GM12878 (cell line): Measurements from ENCODE around the gene MUSK. TPM values are rescaled to one million over a fixed set of nuclear protein-coding genes. Genes with fewer than 3 reads are reported as not detected.

ENCODE experiments used
- ATAC-seq: fragments of 200-7000 bp; cut with Tn5 transposase; 3 replicates; pipeline ENCODE4 v1.9.1; 2020; ENCODE audit warnings: mild to moderate bottlenecking, moderate library complexity
- Bru-seq: library from RNA; stranded (reverse); fragments of 400-500 nt; gene quantifications from one replicate; lab custom pipeline; 2021; lab: Mats Ljungman, UMichigan
- BruChase-seq, 2 experiments: library from RNA; stranded (reverse); fragments of 400-500 nt; gene quantifications; one replicate each; lab custom pipeline; 2021; lab: Mats Ljungman, UMichigan
- BruUV-seq: library from RNA; stranded (reverse); fragments of 400-500 nt; replicated peaks from 2 replicates; lab custom pipeline; 2021; lab: Mats Ljungman, UMichigan
- CTCF ChIA-PET: fragments of 300-600 bp; sonication (Branson Sonifier 250); formaldehyde crosslinking; extraction: SDS; loops from one replicate; lab custom pipeline; 2021; ENCODE audit warnings: inconsistent platforms; lab: Yijun Ruan, JAX
- POLR2A ChIA-PET: fragments of 350-600 bp; formaldehyde crosslinking; extraction: SDS; loops from one replicate; lab custom pipeline; 2021; ENCODE audit warnings: inconsistent platforms; lab: Charles Lee
- RAD21 ChIA-PET: fragments of 300-600 bp; sonication (Branson Sonifier 250); formaldehyde crosslinking; loops from one replicate; lab custom pipeline; 2023; ENCODE audit warnings: antibody characterized with exemption; ENCODE audit not compliant: unreplicated experiment; lab: Charles Lee
- SMC1A ChIA-PET: fragments of 300-600 bp; sonication (Branson Sonifier 250); formaldehyde crosslinking; loops from one replicate; lab custom pipeline; 2023; ENCODE audit not compliant: unreplicated experiment, uncharacterized antibody; lab: Charles Lee
- DNase-seq: peaks from one replicate; pipeline ENCODE4 v3.0.0-alpha.2; 2011; ENCODE audit warnings: low read depth, low spot score
- FAIRE-seq: peaks from 3 replicates; lab custom pipeline; 2011; peaks lifted over from hg19 to GRCh38; lab: Jason Lieb, UNC
- H2AFZ ChIP-seq: 2 replicates; pipeline ENCODE4 v1.6.0; 2011; ENCODE audit warnings: low read depth, low read length, control low read depth; ENCODE audit not compliant: control insufficient read depth
- H3K27ac ChIP-seq: 2 replicates; pipeline ENCODE4 v1.5.1; 2011; ENCODE audit warnings: control low read depth; ENCODE audit not compliant: control insufficient read depth, insufficient read depth
- H3K27me3 ChIP-seq, 2 experiments: replicated peaks in 1 of 2; 2 replicates each; pipeline versions ENCODE4 v1.6.0 to v1.6.1; 2011; ENCODE audit warnings: low read length in 1 of 2; ENCODE audit not compliant: control insufficient read depth in 2 of 2, insufficient read depth in 2 of 2
- H3K36me3 ChIP-seq, 2 experiments: 2 replicates each; pipeline ENCODE4 v1.5.1; 2011; ENCODE audit warnings: low read length in 1 of 2; ENCODE audit not compliant: control insufficient read depth in 2 of 2, insufficient read depth in 2 of 2
- H3K4me1 ChIP-seq: 2 replicates; pipeline ENCODE4 v1.6.1; 2011; ENCODE audit warnings: mild to moderate bottlenecking, low read length, moderate library complexity, mixed read lengths; ENCODE audit not compliant: control insufficient read depth, insufficient read depth
- H3K4me2 ChIP-seq: 2 replicates; pipeline ENCODE4 v1.6.0; 2011; ENCODE audit warnings: control low read depth; ENCODE audit not compliant: control insufficient read depth, insufficient read depth
- H3K4me3 ChIP-seq: fragments of 200-600 bp; sonication (generic); 2 replicates; pipeline ENCODE4 v1.5.1; 2016
- H3K79me2 ChIP-seq: 2 replicates; pipeline ENCODE4 v1.6.0; 2011; ENCODE audit warnings: low read length; ENCODE audit not compliant: control insufficient read depth, insufficient read depth
- H3K9ac ChIP-seq: 2 replicates; pipeline ENCODE4 v1.8.0; 2011; ENCODE audit warnings: low read length, control low read depth, mixed read lengths; ENCODE audit not compliant: control insufficient read depth, insufficient read depth
- H3K9me3 ChIP-seq: replicated peaks from 3 replicates; pipeline ENCODE4 v1.5.1; 2011; ENCODE audit warnings: mild to moderate bottlenecking, low read length; ENCODE audit not compliant: control insufficient read depth, insufficient read depth
- H4K20me1 ChIP-seq: 2 replicates; pipeline ENCODE4 v1.6.0; 2011; ENCODE audit not compliant: control insufficient read depth, insufficient read depth
- BHLHE40 ChIP-seq, 2 experiments: fragments of 450-650 bp in 1 of 2; IDR thresholded peaks; 2 replicates each; pipeline ENCODE4 v1.6.1; 2011 to 2017; ENCODE audit warnings: low read depth in 2 of 2, borderline replicate concordance in 1 of 2, improper control_type of control experiment in 1 of 2, low read length in 1 of 2, mild to moderate bottlenecking in 1 of 2
- DPF2 ChIP-seq: fragments of 450-650 bp; IDR thresholded peaks from 2 replicates; pipeline ENCODE4 v1.6.1; 2017; ENCODE audit warnings: mild to moderate bottlenecking
- EP300 ChIP-seq, 2 experiments: fragments of 150-350 bp in 1 of 2; IDR thresholded peaks; 2 replicates each; pipeline ENCODE4 v1.6.1; 2011 to 2012; ENCODE audit warnings: low read depth in 2 of 2, low read length in 2 of 2, borderline replicate concordance in 1 of 2, improper control_type of control experiment in 1 of 2, inconsistent platforms in 1 of 2; ENCODE audit not compliant: control insufficient read depth in 1 of 2
- HSF1 ChIP-seq: fragments of 150-350 bp; IDR thresholded peaks from 2 replicates; pipeline ENCODE4 v1.6.1; 2014; ENCODE audit warnings: mild to moderate bottlenecking, low read depth, low read length
- MTA2 ChIP-seq: fragments of 450-650 bp; IDR thresholded peaks from 2 replicates; pipeline ENCODE4 v1.6.1; 2016; ENCODE audit warnings: low read depth, mild to moderate bottlenecking, moderate library complexity
- MYB ChIP-seq: fragments of 150-350 bp; IDR thresholded peaks from 2 replicates; pipeline ENCODE4 v1.6.1; 2014; ENCODE audit warnings: mild to moderate bottlenecking, low read depth, low read length, borderline replicate concordance
- NR2C2 ChIP-seq: IDR thresholded peaks from 2 replicates; pipeline ENCODE4 v1.6.1; 2011; ENCODE audit warnings: borderline replicate concordance, low read depth; ENCODE audit not compliant: control insufficient read depth, insufficient read length
- SMARCA5 ChIP-seq: fragments of 450-650 bp; IDR thresholded peaks from 2 replicates; pipeline ENCODE4 v1.6.1; 2017; ENCODE audit warnings: mild to moderate bottlenecking
- ZNF217 ChIP-seq: fragments of 450-650 bp; IDR thresholded peaks from 2 replicates; pipeline ENCODE4 v1.6.1; 2017; ENCODE audit warnings: antibody characterized with exemption, mild to moderate bottlenecking
- ZNF687 ChIP-seq: fragments of 450-650 bp; IDR thresholded peaks from 2 replicates; pipeline ENCODE4 v1.6.1; 2017; ENCODE audit warnings: mild to moderate bottlenecking, moderate library complexity
- WGBS: methylation state at CpG from one replicate; pipeline ENCODE4 v1.1.6; 2016; ENCODE audit warnings: low lambda C conversion rate; ENCODE audit not compliant: insufficient replicate concordance, insufficient coverage; ENCODE audit errors: missing lambda C conversion rate; 5-methylcytosine and 5-hydroxymethylcytosine counted together
- in situ Hi-C: fragments of 300-500 bp; cut with MboI; formaldehyde crosslinking; loops from 9 replicates; pipeline ENCODE4 v1.14.3; 2018; ENCODE audit warnings: mixed read lengths
- intact Hi-C: fragments of 100-400 bp; cut with micrococcal nuclease; formaldehyde crosslinking; loops from one replicate; pipeline ENCODE4 v1.14.2; 2022; ENCODE audit not compliant: unreplicated experiment
- long read RNA-seq, 2 experiments: library from polyadenylated mRNA; unstranded; transcript quantifications; one replicate each; pipeline ENCODE4 v2.0.0, GENCODE V29; 2019 to 2020
- polyA minus RNA-seq, 3 experiments: library from RNA; depleted of rRNA, polyadenylated mRNA; stranded (reverse); fragments of >200 nt; gene quantifications; 2 replicates each; pipeline ENCODE4 v1.2.3, GENCODE V29; 2011
- polyA plus RNA-seq, 11 experiments: library from polyadenylated mRNA; depleted of rRNA in 4 of 11; unstranded in 6 of 11; stranded (reverse) in 5 of 11; fragments of >200 nt; fragmentation: Nextera tagmentation in 4 of 11; fragmentation: Illumina TruSeq in 1 of 11; extraction: Ambion mirVana in 4 of 11; extraction: Trizol in 1 of 11; gene quantifications; 1 replicate in 1 of 11; 2 replicates in 10 of 11; pipeline versions ENCODE4 v1.2.1 to v1.2.3, GENCODE V29; 2011 to 2016; ENCODE audit warnings: inconsistent platforms in 2 of 11, missing spikeins in 2 of 11, low read depth in 1 of 11
- total RNA-seq, 4 experiments: library from RNA; depleted of rRNA in 3 of 4; stranded (reverse); fragments of >200 nt in 3 of 4; fragmentation: Illumina TruSeq in 1 of 4; extraction: Trizol in 1 of 4; gene quantifications; 2 replicates each; pipeline versions ENCODE4 v1.2.1 to v1.2.3, GENCODE V29; 2013 to 2021
- TF ChIP-seq, protein P1 (sequence below), 3 experiments: IDR thresholded peaks in 2 of 3; conservative IDR thresholded peaks in 1 of 3; 2 replicates each; pipeline ENCODE4 v1.5.1; 2011; ENCODE audit warnings: low read depth in 3 of 3, low read length in 3 of 3, mild to moderate bottlenecking in 3 of 3, control low read depth in 2 of 3, moderate library complexity in 2 of 3, inconsistent platforms in 1 of 3, mixed read lengths in 1 of 3; ENCODE audit not compliant: control insufficient read depth in 2 of 3, insufficient read depth in 1 of 3; ENCODE audit errors: extremely low read depth in 1 of 3

The MUSK gene
- total RNA-seq (2013; cell fraction: nucleolus; rRNA removed): not detected in 2 replicates
- total RNA-seq (2014; rRNA removed): 0.11 TPM in 1 of 2 replicates, not detected in the other
- total RNA-seq (2014; rRNA removed; fragmentation: Illumina TruSeq; extraction: Trizol): 0.05 TPM in 1 of 2 replicates, not detected in the other
- total RNA-seq (2021): 0.08 TPM in 1 of 2 replicates, not detected in the other
- polyA plus RNA-seq (2011; ENCODE audit: low read depth): not detected
- polyA plus RNA-seq (2011; rRNA removed): not detected in 2 replicates
- polyA plus RNA-seq (2011; cell fraction: cytosol; rRNA removed): not detected in 2 replicates
- not detected in 2 replicates for polyA plus RNA-seq (2011; cell fraction: nucleus; rRNA removed)
- not detected in 2 replicates for polyA plus RNA-seq (2012)
- 0.10 TPM in 1 of 2 replicates, not detected in the other for polyA plus RNA-seq (2014; fragmentation: Illumina TruSeq; extraction: Trizol)
- polyA plus RNA-seq (2014; fragmentation: Nextera tagmentation; extraction: Ambion mirVana): under 1 TPM; 0.04 to 0.19 TPM
- 0.06 and 0.08 TPM in 2 replicates for polyA plus RNA-seq (2014; rRNA removed)
- not detected for polyA plus RNA-seq (2016; fragmentation: Nextera tagmentation; extraction: Ambion mirVana)
- polyA minus RNA-seq (2011; rRNA and poly(A)+ RNA removed): not detected in 2 replicates
- not detected in 2 replicates for polyA minus RNA-seq (2011; cell fraction: cytosol; rRNA and poly(A)+ RNA removed)
- not detected in 2 replicates for polyA minus RNA-seq (2011; cell fraction: nucleus; rRNA and poly(A)+ RNA removed)
- percentile 14 among the genes with signal in this experiment for Bru-seq, nascent RNA
- percentile 8 among the genes with signal in this experiment for BruChase-seq, experiment 1, labeled RNA remaining after a 6-hour chase
- percentile 2 among the genes with signal in this experiment for BruChase-seq, experiment 2, labeled RNA remaining after a 2-hour chase
- long read RNA-seq, experiment 1: 0 reads
- long read RNA-seq, experiment 2: 0 reads

- Histone ChIP-seq H3K27me3 (no peaks in the 10 kb centered on the region), H3K4me3 (no peak within 1 kb of the TSS), H3K9me3 (no peaks in the 10 kb centered on the region), H3K9ac (no peak within 1 kb of the TSS), H3K79me2 (no peaks in the 10 kb centered on the region), H2AFZ (no peak within 1 kb of the TSS), H3K27ac (no peak within 1 kb of the TSS), H3K36me3 (no peaks in the 10 kb centered on the region), H3K4me1 (no peaks in the 10 kb centered on the region), H4K20me1 (no peaks in the 10 kb centered on the region), H3K4me2 (no peak within 1 kb of the TSS)
- POLR2A ChIA-PET: no interaction called here
- SMC1A ChIA-PET: interaction anchor here (1.2 kb wide), 1 partner anchor 13 kb away, joined by 3 read pairs; no protein-coding TSS in a partner anchor
- in situ Hi-C loops (no loop called here), intact Hi-C loops (no loop called here)
- 69% methylated on average over 8 of the region's 8 CpGs for WGBS
- CTCF ChIA-PET: interaction anchor here (1.2 kb wide), 1 partner anchor 42 kb away, joined by 3 read pairs; no protein-coding TSS in a partner anchor
- FAIRE-seq (no peak), DNase-seq (no peak), ATAC-seq (no peak)
- RAD21 ChIA-PET: interaction anchor here (0.6 kb wide), 1 partner anchor 1287 kb away, joined by 3 read pairs; no protein-coding TSS in a partner anchor
- BruUV-seq: no TSS peak
- TF ChIP-seq EP300 (IDR thresholded peaks at IDR 0.05; ENCODE audit: borderline replicate concordance in 1 of 2, control insufficient read depth in 1 of 2, low read depth in 2 of 2, low read length in 2 of 2) (no peak), DPF2 (no peak), MTA2 (no peak), MYB (no peak), ZNF687 (no peak), HSF1 (no peak), BHLHE40 (IDR thresholded peaks at IDR 0.05; ENCODE audit: borderline replicate concordance in 1 of 2, low read depth in 2 of 2, low read length in 1 of 2) (no peak), NR2C2 (no peak), ZNF217 (no peak), SMARCA5 (no peak)
- TF ChIP-seq, protein P1, sequence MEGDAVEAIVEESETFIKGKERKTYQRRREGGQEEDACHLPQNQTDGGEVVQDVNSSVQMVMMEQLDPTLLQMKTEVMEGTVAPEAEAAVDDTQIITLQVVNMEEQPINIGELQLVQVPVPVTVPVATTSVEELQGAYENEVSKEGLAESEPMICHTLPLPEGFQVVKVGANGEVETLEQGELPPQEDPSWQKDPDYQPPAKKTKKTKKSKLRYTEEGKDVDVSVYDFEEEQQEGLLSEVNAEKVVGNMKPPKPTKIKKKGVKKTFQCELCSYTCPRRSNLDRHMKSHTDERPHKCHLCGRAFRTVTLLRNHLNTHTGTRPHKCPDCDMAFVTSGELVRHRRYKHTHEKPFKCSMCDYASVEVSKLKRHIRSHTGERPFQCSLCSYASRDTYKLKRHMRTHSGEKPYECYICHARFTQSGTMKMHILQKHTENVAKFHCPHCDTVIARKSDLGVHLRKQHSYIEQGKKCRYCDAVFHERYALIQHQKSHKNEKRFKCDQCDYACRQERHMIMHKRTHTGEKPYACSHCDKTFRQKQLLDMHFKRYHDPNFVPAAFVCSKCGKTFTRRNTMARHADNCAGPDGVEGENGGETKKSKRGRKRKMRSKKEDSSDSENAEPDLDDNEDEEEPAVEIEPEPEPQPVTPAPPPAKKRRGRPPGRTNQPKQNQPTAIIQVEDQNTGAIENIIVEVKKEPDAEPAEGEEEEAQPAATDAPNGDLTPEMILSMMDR (IDR thresholded peaks at IDR 0.05 in 2 of 3, conservative IDR thresholded peaks at IDR 0.05 in 1 of 3; ENCODE audit: control insufficient read depth in 2 of 3, extremely low read depth in 1 of 3, insufficient read depth in 1 of 3, low read depth in 3 of 3, low read length in 3 of 3): no peak
These were observed at the start of gene MUSK for GRCh38 chr9:110668570-110669167. Gene MUSK, plus strand, starts transcription at chr9:110668791. Its CDS starts 114 bp downstream, at chr9:110668905.
